ENCODE measurements around the gene WIPF2.

DNA sequence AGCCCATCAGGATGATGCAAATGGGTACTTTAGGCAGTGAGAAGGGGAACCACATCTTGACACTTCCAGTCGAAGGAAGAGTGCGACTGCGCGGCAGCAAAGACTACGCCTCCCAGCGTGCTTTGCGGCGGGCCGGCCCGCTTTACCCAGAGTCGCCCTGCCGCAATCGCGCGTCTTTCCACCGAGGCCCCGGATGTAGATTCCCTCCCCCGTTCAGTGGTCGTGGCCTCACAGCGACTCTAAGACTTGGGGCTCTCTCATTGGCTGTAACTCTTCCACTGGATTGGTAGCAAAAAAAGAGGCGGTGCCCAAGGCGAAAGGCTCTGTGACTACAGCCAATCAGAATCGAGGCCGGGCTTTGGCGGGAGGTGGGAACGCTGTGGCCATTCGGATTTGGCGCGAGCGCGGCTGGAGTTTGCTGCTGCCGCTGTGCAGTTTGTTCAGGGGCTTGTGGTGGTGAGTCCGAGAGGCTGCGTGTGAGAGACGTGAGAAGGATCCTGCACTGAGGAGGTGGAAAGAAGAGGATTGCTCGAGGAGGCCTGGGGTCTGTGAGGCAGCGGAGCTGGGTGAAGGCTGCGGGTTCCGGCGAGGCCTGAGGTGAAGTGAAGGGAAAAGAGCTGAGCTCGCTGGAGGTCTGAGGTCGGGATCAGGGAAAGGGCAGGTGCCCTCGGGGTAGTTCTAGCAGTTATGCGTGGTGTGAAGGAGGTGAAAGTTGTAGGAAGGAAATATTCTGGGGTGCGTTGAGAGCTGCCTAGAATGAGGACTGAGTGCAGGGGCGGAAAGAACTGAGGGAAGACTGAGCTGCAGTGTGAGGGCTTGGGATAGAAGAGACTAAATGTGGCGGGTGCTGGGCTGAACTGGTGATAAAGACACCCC lies 68.6 kb downstream of the WIPF2 start, which contains the start of gene CDC6:
- TF ChIP-seq EZH2 (IDR thresholded peaks at IDR 0.05; ENCODE audit: borderline replicate concordance, insufficient read depth, low read depth, low read length, poor library complexity, severe bottlenecking): no peak
- TF ChIP-seq, protein P1, sequence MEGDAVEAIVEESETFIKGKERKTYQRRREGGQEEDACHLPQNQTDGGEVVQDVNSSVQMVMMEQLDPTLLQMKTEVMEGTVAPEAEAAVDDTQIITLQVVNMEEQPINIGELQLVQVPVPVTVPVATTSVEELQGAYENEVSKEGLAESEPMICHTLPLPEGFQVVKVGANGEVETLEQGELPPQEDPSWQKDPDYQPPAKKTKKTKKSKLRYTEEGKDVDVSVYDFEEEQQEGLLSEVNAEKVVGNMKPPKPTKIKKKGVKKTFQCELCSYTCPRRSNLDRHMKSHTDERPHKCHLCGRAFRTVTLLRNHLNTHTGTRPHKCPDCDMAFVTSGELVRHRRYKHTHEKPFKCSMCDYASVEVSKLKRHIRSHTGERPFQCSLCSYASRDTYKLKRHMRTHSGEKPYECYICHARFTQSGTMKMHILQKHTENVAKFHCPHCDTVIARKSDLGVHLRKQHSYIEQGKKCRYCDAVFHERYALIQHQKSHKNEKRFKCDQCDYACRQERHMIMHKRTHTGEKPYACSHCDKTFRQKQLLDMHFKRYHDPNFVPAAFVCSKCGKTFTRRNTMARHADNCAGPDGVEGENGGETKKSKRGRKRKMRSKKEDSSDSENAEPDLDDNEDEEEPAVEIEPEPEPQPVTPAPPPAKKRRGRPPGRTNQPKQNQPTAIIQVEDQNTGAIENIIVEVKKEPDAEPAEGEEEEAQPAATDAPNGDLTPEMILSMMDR (IDR thresholded peaks at IDR 0.05): no peak
